HepG2 (cell line): Measurements from ENCODE around the gene CLASP1. TPM values are rescaled to one million over a fixed set of nuclear protein-coding genes. Genes with fewer than 3 reads are reported as not detected.

ENCODE experiments used
- CBX5 ChIP-seq: sonication (generic); formaldehyde crosslinking; IDR thresholded peaks from 2 replicates; pipeline ENCODE4 v1.4.0; 2020; ENCODE audit warnings: missing genetic modification reagents, borderline replicate concordance
- ETV5 ChIP-seq: IDR thresholded peaks from 2 replicates; pipeline ENCODE4 v1.6.1; 2018; ENCODE audit warnings: missing biosample characterization, missing genetic modification reagents, inconsistent platforms, borderline replicate concordance
- FOSL2 ChIP-seq: sonication (generic); formaldehyde crosslinking; IDR thresholded peaks from 2 replicates; pipeline ENCODE4 v1.4.0; 2020; ENCODE audit warnings: missing genetic modification reagents
- FOXA1 ChIP-seq, 2 experiments: fragments of 450-650 bp in 1 of 2; sonication (generic) in 1 of 2; formaldehyde crosslinking in 1 of 2; IDR thresholded peaks; 2 replicates each; pipeline versions ENCODE4 v1.4.0 to v1.6.1; 2016 to 2020; ENCODE audit warnings: missing genetic modification reagents in 1 of 2
- HDAC1 ChIP-seq: sonication (generic); formaldehyde crosslinking; IDR thresholded peaks from 2 replicates; pipeline ENCODE4 v1.5.1; 2020; ENCODE audit warnings: mild to moderate bottlenecking, missing genetic modification reagents
- KDM4B ChIP-seq: sonication (generic); formaldehyde crosslinking; IDR thresholded peaks from 2 replicates; pipeline ENCODE4 v1.4.0; 2020; ENCODE audit warnings: missing genetic modification reagents
- MEIS2 ChIP-seq: sonication (generic); formaldehyde crosslinking; IDR thresholded peaks from 2 replicates; pipeline ENCODE4 v1.9.0; 2021; ENCODE audit warnings: mild to moderate bottlenecking, missing genetic modification reagents
- NCOR1 ChIP-seq: fragments of 200-600 bp; sonication (generic); IDR thresholded peaks from 2 replicates; pipeline ENCODE4 v1.7.0; 2017; ENCODE audit warnings: antibody characterized with exemption, low read length, borderline replicate concordance
- ONECUT2 ChIP-seq: sonication (generic); formaldehyde crosslinking; IDR thresholded peaks from 2 replicates; pipeline ENCODE4 v1.4.0; 2020; ENCODE audit warnings: missing genetic modification reagents
- PITX1 ChIP-seq: sonication (generic); formaldehyde crosslinking; IDR thresholded peaks from 2 replicates; pipeline ENCODE4 v1.5.1; 2020; ENCODE audit warnings: mild to moderate bottlenecking, missing genetic modification reagents
- POGZ ChIP-seq: sonication (generic); formaldehyde crosslinking; IDR thresholded peaks from 2 replicates; pipeline ENCODE4 v1.4.0; 2020; ENCODE audit warnings: mild to moderate bottlenecking, missing genetic modification reagents
- POLR2A ChIP-seq, 2 experiments: IDR thresholded peaks; 2 replicates each; pipeline ENCODE4 v1.6.1; 2011; ENCODE audit warnings: low read depth in 2 of 2, low read length in 2 of 2, mild to moderate bottlenecking in 1 of 2, moderate library complexity in 1 of 2; ENCODE audit not compliant: insufficient read depth in 1 of 2
- RCOR2 ChIP-seq: IDR thresholded peaks from 2 replicates; pipeline ENCODE4 v1.6.1; 2016; ENCODE audit warnings: missing biosample characterization, missing genetic modification reagents
- TCF7 ChIP-seq: sonication (generic); IDR thresholded peaks from 2 replicates; pipeline ENCODE4 v1.6.1; 2016; ENCODE audit warnings: antibody characterized with exemption, low read depth
- ZBTB33 ChIP-seq: sonication (generic); formaldehyde crosslinking; IDR thresholded peaks from 2 replicates; pipeline ENCODE4 v1.4.0; 2020; ENCODE audit warnings: missing genetic modification reagents
- ZBTB42 ChIP-seq: sonication (generic); formaldehyde crosslinking; IDR thresholded peaks from 2 replicates; pipeline ENCODE4 v1.5.0; 2020; ENCODE audit warnings: mild to moderate bottlenecking, missing genetic modification reagents
- ZKSCAN8 ChIP-seq: IDR thresholded peaks from 2 replicates; pipeline ENCODE4 v1.6.1; 2016; ENCODE audit warnings: borderline replicate concordance, missing genetic modification reagents, missing compliant biosample characterization
- ZNF329 ChIP-seq: sonication (generic); formaldehyde crosslinking; IDR thresholded peaks from 2 replicates; pipeline ENCODE4 v1.9.0; 2021; ENCODE audit warnings: low read depth, mild to moderate bottlenecking, missing genetic modification reagents
- ZNF382 ChIP-seq: sonication (generic); formaldehyde crosslinking; IDR thresholded peaks from 2 replicates; pipeline ENCODE4 v1.5.0; 2020; ENCODE audit warnings: missing genetic modification reagents, mild to moderate bottlenecking, borderline replicate concordance
- polyA plus RNA-seq, 8 experiments: library from polyadenylated mRNA; depleted of rRNA in 3 of 8; stranded (reverse) in 7 of 8; unstranded in 1 of 8; fragments of >200 nt; fragmentation: Illumina TruSeq in 4 of 8; extraction: Trizol in 4 of 8; gene quantifications; 2 replicates each; pipeline versions ENCODE4 v1.2.1 to v1.2.3, GENCODE V29; 2011 to 2016; ENCODE audit warnings: low read depth in 4 of 8, missing spikeins in 1 of 8, mixed read lengths in 1 of 8; ENCODE audit not compliant: insufficient read depth in 1 of 8
- total RNA-seq, 5 experiments: library from RNA; depleted of rRNA; stranded (reverse); fragments of >200 nt; fragmentation: Illumina TruSeq; extraction: Trizol; gene quantifications; 2 replicates each; pipeline ENCODE4 v1.2.3, GENCODE V29; 2016; ENCODE audit warnings: low read depth in 1 of 5
- TF ChIP-seq, protein P1 (sequence below): sonication (generic); formaldehyde crosslinking; IDR thresholded peaks from 2 replicates; pipeline ENCODE4 v1.8.0; 2023; ENCODE audit warnings: mild to moderate bottlenecking, missing genetic modification reagents
- TF ChIP-seq, protein P2 (sequence below): sonication (generic); formaldehyde crosslinking; IDR thresholded peaks from 2 replicates; pipeline ENCODE4 v1.4.0; 2020; ENCODE audit warnings: missing genetic modification reagents, borderline replicate concordance
- TF ChIP-seq, protein P3 (sequence below): sonication (generic); formaldehyde crosslinking; IDR thresholded peaks from 2 replicates; pipeline ENCODE4 v1.4.0; 2020; ENCODE audit warnings: missing genetic modification reagents
- TF ChIP-seq, protein P4 (sequence below): sonication (generic); formaldehyde crosslinking; IDR thresholded peaks from 2 replicates; pipeline ENCODE4 v1.5.0; 2020; ENCODE audit warnings: missing genetic modification reagents

The CLASP1 gene
- total and polyA plus RNA-seq, 2 of the 13 experiments (the other 11 are each of a cell fraction or from before 2014, with no cell fraction given), result 11.7 to 47.9 TPM

- TF ChIP-seq ZKSCAN8 (CRISPR knock-in tag) (peak; percentile 62; the same call in 1 of the 2 replicates), NCOR1 (peak; percentile 77; the same call in 1 of the 2 replicates), RCOR2 (peak; percentile 81; the same call in 1 of the 2 replicates), FOSL2 (CRISPR knock-in tag) (peak; percentile 87), TCF7 (peak; percentile 38), MEIS2 (CRISPR knock-in tag) (peak; percentile 73; the same call in 1 of the 2 replicates), ZNF382 (no peak), KDM4B (CRISPR knock-in tag) (0 out of 2 replicates have a peak, but pooled peaks have one; percentile 62), POLR2A (IDR thresholded peaks at IDR 0.05; ENCODE audit: insufficient read depth in 1 of 2, low read depth in 2 of 2, low read length in 2 of 2) (0 out of 4 replicates have a peak, but pooled peaks of 1 of the 2 experiments have one; percentile 23), HDAC1 (peak; percentile 62; the same call in 1 of the 2 replicates), ZBTB33 (CRISPR knock-in tag) (peak; percentile 40; the same call in 1 of the 2 replicates), ETV5 (CRISPR knock-in tag) (peak; percentile 65; the same call in 1 of the 2 replicates), ZBTB42 (CRISPR knock-in tag) (peak; percentile 99), PITX1 (peak; percentile 71; the same call in 1 of the 2 replicates), CBX5 (CRISPR knock-in tag) (0 out of 2 replicates have a peak, but pooled peaks have one; percentile 39), ZNF329 (CRISPR knock-in tag) (no peak), FOXA1 (IDR thresholded peaks at IDR 0.05) (peak; percentile 58; the same call in 1 of the 2 replicates), FOXA1 (CRISPR knock-in tag; IDR thresholded peaks at IDR 0.05) (peak; percentile 90), POGZ (peak; percentile 82), ONECUT2 (CRISPR knock-in tag) (peak; percentile 95)
- TF ChIP-seq, protein P1, sequence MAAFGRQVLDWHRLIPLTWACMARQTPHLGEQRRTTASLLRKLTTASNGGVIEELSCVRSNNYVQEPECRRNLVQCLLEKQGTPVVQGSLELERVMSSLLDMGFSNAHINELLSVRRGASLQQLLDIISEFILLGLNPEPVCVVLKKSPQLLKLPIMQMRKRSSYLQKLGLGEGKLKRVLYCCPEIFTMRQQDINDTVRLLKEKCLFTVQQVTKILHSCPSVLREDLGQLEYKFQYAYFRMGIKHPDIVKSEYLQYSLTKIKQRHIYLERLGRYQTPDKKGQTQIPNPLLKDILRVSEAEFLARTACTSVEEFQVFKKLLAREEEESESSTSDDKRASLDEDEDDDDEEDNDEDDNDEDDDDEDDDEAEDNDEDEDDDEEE (CRISPR knock-in tag), result no peak
- TF ChIP-seq, protein P2, sequence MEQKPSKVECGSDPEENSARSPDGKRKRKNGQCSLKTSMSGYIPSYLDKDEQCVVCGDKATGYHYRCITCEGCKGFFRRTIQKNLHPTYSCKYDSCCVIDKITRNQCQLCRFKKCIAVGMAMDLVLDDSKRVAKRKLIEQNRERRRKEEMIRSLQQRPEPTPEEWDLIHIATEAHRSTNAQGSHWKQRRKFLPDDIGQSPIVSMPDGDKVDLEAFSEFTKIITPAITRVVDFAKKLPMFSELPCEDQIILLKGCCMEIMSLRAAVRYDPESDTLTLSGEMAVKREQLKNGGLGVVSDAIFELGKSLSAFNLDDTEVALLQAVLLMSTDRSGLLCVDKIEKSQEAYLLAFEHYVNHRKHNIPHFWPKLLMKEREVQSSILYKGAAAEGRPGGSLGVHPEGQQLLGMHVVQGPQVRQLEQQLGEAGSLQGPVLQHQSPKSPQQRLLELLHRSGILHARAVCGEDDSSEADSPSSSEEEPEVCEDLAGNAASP (CRISPR knock-in tag), result peak; percentile 28; the same call in 1 of the 2 replicates
- TF ChIP-seq, protein P3, sequence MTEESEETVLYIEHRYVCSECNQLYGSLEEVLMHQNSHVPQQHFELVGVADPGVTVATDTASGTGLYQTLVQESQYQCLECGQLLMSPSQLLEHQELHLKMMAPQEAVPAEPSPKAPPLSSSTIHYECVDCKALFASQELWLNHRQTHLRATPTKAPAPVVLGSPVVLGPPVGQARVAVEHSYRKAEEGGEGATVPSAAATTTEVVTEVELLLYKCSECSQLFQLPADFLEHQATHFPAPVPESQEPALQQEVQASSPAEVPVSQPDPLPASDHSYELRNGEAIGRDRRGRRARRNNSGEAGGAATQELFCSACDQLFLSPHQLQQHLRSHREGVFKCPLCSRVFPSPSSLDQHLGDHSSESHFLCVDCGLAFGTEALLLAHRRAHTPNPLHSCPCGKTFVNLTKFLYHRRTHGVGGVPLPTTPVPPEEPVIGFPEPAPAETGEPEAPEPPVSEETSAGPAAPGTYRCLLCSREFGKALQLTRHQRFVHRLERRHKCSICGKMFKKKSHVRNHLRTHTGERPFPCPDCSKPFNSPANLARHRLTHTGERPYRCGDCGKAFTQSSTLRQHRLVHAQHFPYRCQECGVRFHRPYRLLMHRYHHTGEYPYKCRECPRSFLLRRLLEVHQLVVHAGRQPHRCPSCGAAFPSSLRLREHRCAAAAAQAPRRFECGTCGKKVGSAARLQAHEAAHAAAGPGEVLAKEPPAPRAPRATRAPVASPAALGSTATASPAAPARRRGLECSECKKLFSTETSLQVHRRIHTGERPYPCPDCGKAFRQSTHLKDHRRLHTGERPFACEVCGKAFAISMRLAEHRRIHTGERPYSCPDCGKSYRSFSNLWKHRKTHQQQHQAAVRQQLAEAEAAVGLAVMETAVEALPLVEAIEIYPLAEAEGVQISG (CRISPR knock-in tag), result peak; percentile 57; the same call in 1 of the 2 replicates
- TF ChIP-seq, protein P4, sequence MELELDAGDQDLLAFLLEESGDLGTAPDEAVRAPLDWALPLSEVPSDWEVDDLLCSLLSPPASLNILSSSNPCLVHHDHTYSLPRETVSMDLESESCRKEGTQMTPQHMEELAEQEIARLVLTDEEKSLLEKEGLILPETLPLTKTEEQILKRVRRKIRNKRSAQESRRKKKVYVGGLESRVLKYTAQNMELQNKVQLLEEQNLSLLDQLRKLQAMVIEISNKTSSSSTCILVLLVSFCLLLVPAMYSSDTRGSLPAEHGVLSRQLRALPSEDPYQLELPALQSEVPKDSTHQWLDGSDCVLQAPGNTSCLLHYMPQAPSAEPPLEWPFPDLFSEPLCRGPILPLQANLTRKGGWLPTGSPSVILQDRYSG, result no peak; the same call in 1 of the 2 replicates
Measured at GRCh38 chr2:121567957-121568409, 81.3 kb downstream of the CLASP1 start (continued).
